AG09309 (cell line): ENCODE measurements around the gene MCU.

Experiments used
- DNase-seq: peaks from one replicate; pipeline ENCODE4 v3.0.0-alpha.2; 2010; ENCODE audit warnings: low read depth
- H3K4me3 ChIP-seq: 2 replicates; pipeline ENCODE4 v1.5.1; 2011; ENCODE audit warnings: mild to moderate bottlenecking, low read depth, low read length, moderate library complexity; ENCODE audit not compliant: control insufficient read depth
- TF ChIP-seq, protein P1 (sequence below): IDR thresholded peaks from 2 replicates; pipeline ENCODE4 v1.5.1; 2011; ENCODE audit warnings: mild to moderate bottlenecking, low read depth, low read length, inconsistent platforms; ENCODE audit not compliant: insufficient read depth, control insufficient read depth; ENCODE audit errors: missing control alignments

The MCU gene

DNA sequence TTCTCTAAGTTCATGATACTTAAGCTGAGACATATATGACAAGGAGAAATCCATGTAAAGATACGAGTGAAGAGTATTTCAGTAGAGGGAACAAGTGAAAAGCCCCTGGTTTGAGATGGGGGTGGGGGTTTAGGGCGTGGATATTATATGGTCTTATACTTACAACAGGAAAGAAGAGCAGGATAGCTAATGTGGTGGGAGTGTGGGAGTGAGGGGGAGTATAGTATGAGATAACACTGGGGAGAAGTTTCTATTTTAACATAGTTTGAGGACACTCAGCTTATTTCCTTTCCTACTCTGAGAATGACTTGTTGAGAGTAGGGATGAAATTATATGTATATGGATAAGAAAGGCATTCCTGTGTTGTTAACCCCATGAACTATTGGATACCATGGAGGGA is 36.5 kb downstream of the MCU start:
- TF ChIP-seq, protein P1, sequence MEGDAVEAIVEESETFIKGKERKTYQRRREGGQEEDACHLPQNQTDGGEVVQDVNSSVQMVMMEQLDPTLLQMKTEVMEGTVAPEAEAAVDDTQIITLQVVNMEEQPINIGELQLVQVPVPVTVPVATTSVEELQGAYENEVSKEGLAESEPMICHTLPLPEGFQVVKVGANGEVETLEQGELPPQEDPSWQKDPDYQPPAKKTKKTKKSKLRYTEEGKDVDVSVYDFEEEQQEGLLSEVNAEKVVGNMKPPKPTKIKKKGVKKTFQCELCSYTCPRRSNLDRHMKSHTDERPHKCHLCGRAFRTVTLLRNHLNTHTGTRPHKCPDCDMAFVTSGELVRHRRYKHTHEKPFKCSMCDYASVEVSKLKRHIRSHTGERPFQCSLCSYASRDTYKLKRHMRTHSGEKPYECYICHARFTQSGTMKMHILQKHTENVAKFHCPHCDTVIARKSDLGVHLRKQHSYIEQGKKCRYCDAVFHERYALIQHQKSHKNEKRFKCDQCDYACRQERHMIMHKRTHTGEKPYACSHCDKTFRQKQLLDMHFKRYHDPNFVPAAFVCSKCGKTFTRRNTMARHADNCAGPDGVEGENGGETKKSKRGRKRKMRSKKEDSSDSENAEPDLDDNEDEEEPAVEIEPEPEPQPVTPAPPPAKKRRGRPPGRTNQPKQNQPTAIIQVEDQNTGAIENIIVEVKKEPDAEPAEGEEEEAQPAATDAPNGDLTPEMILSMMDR = no peak
- no peak overlapping the region for H3K4me3 ChIP-seq
- no peak for DNase-seq

DNA sequence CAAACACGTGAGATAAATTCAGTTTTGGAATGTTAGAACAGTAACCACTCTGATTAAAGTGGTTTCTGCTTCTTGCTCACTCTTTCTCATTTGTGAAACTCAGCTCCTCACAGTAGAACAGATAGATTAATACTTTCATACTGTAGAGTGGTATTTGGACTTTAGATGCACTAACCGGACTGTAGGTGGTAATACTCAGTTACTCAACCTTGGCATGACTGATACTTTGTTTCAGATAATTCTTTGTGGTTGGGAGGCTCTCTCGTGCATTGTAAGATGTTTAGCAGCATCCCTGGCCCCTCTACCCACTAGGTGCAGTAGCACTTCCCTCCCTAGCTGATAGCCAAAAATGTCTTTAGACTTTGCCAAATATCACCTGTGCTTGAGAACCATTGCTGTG is 37.6 kb downstream of the MCU start:
- TF ChIP-seq, protein P1 = no peak
- no peak overlapping the region for H3K4me3 ChIP-seq
- no peak for DNase-seq

DNA sequence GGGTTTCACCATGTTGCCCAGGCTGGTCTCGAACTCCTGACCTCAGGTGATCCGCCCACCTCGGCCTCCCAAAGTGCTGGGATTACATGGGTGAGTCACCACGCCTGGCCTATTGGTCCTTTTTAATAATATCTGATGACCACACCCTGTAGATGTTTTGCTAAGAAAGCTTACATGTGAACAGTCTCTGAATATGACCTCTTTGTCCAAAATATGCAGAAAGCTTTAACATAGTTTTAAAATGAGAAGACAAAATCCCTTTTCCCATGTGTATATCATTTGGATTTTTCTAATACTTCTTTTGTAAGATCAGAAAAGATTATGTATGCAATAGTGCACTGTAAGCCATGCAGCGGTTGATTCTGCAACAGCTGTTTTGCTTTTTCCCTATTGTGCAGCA is 38.5 kb downstream of the MCU start:
- TF ChIP-seq, protein P1 = no peak
- DNase-seq = no peak

DNA sequence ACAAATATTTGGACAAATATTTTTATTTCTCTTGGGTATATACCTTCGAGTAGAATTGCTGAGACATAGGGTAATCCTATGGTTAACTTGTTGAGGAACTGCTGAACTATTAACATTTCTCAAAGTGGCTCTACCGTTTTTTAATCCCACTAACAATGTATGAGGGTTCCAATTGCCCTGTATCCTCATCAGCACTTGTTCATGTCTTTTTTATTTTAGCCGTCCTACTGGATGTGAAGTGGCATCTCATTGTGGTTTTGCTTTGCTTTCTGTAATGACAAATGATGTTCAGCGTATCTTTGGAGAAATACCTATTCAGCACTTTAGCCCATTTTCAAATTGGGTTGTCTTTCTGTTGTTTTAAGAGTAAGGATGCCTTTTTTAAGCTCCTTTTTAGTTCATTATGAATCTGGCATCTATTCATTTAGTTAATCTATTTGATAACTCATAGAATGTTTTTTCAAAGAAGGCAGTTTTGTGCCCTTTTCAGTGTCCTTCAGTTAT is 40.0 kb downstream of the MCU start:
- TF ChIP-seq, protein P1 = no peak
- no peak overlapping the region for H3K4me3 ChIP-seq
- no peak for DNase-seq

More for the DNA sequence above, 38.5 kb downstream of the MCU start:
- H3K4me3 ChIP-seq = no peak overlapping the region

DNA sequence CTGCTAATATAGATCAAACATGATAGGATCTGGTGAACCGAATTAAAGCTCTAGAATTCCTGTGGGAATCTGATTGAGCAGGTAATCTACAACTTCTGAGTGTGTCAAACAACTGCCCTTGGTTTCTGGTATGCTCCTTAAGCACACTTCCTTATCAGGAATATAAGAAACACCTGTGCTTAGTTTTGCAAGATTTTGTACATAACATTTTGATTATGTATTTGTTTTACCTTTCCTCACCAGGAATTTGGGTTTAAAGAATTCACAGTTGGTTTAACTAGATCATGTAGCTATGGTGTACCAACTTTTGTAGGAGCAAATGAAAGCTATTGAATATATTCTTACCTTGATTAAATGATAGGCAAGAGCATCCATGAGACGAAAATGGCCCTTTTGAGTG is 40.6 kb downstream of the MCU start:
- DNase-seq = no peak
- TF ChIP-seq, protein P1 = no peak
- no peak overlapping the region for H3K4me3 ChIP-seq

DNA sequence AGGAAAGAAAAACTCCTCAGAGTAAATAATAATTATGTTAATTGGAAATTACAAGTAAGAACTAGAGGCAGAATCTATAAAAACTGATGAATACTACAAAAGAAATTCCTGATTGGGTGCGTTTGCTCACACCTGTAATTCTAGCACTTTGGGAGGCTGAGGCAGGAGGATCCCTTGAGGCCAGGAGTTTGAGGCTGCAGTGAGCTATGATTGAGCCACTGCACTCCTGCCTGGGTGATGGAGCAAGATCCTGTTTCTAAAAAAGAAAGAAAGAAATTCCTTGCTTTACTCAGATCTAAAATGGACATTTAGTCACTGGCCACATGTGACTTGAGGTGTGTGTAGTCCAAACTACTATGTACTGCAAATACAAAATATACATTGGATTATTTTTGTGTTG is 42.0 kb downstream of the MCU start:
- TF ChIP-seq, protein P1 = no peak
- H3K4me3 ChIP-seq = no peak overlapping the region
- DNase-seq = no peak

DNA sequence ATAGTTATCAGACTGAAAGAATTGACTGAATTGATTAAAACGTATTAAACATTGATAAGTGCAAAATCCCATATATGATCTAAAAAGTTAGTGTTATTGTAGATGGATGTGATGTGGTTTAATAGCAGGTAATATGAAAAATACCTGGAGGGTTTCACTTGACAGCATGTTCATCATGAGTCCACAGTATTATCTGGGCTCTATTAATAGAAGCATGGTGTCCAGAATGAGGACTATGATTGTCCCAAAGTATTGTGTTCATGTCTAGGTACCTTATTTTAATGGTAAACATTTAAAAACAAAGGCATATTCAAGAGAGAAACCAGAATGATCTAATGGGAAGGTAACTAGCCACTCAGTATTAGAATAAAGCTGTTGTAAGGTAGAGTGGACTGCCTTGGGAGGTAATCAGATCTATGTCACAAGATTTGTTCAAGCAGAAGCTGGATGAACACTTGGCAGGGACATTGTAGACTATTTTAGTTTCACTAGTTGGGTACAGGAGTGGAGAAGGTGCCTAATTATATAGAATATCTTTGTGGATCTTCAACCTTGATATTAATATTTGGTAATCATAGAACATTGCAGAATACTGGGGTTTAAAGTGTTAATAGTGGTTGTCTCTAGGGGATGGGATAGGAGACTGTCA is 43.5 kb downstream of the MCU start:
- DNase-seq = no peak
- H3K4me3 ChIP-seq = no peak overlapping the region
- TF ChIP-seq, protein P1 = no peak
